ENCODE measurements around the gene TNNI3K.
A peak's percentile ranks its signal among the peaks of the same experiment; 100 is the strongest.
"Not testable (repeated sequence)": the region's sequence is repeated elsewhere in the genome, so short reads cannot be mapped to it uniquely, and the experiment has no call there.

TNNI3K gene

GRCh38 chr1:74235153-74235552, at the start of gene TNNI3K:
Gene TNNI3K (plus strand): TSS chr1:74235387. CDS start chr1:74235452, 65 bp downstream.
- no peak for DNase-seq

GRCh38 chr1:74193908-74194307, 41.3 kb upstream of the TNNI3K start:
- no peak for DNase-seq

- DNase-seq, result no peak
Measured at GRCh38 chr1:74195339-74195738, 39.8 kb upstream of the TNNI3K start.

GRCh38 chr1:74197255-74197654, 37.9 kb upstream of the TNNI3K start:
- DNase-seq, result no peak

GRCh38 chr1:74197657-74198552, 37.3 kb upstream of the TNNI3K start, which contains the start of the genes FPGT and LRRIQ3:
Gene FPGT (plus strand): TSS chr1:74198242. CDS start chr1:74198279, 37 bp downstream.
Gene LRRIQ3 (minus strand): TSS chr1:74198176. CDS start chr1:74183684, 14,492 bp downstream.
- DNase-seq, result peak; percentile 96

- DNase-seq, result no peak
Measured at GRCh38 chr1:74199504-74199903, 35.7 kb upstream of the TNNI3K start.

- no peak for DNase-seq
Measured at GRCh38 chr1:74205266-74205665, 29.9 kb upstream of the TNNI3K start.

GRCh38 chr1:74215229-74215628, 20.0 kb upstream of the TNNI3K start:
- DNase-seq, result no peak

- DNase-seq, result no peak
Measured at GRCh38 chr1:74222701-74223100, 12.5 kb upstream of the TNNI3K start.

GRCh38 chr1:74223453-74223852, 11.7 kb upstream of the TNNI3K start:
- no peak for DNase-seq

GRCh38 chr1:74236440-74236839, 1.3 kb downstream of the TNNI3K start:
- no peak for DNase-seq

- DNase-seq, result no peak
Measured at GRCh38 chr1:74237035-74237434, 1.8 kb downstream of the TNNI3K start.

GRCh38 chr1:74237787-74238186, 2.6 kb downstream of the TNNI3K start:
- no peak for DNase-seq

- DNase-seq, result no peak
Measured at GRCh38 chr1:74245168-74245772, 10.1 kb downstream of the TNNI3K start.

GRCh38 chr1:74246315-74246714, 11.1 kb downstream of the TNNI3K start:
- no peak for DNase-seq

GRCh38 chr1:74247881-74248528, 12.8 kb downstream of the TNNI3K start:
- DNase-seq, result no peak

- not testable (repeated sequence) for DNase-seq
Measured at GRCh38 chr1:74253243-74253824, 18.1 kb downstream of the TNNI3K start.

- DNase-seq, result no peak
Measured at GRCh38 chr1:74266001-74266400, 30.8 kb downstream of the TNNI3K start.

- no peak for DNase-seq
Measured at GRCh38 chr1:74271503-74271902, 36.3 kb downstream of the TNNI3K start.

GRCh38 chr1:74280642-74281396, 45.6 kb downstream of the TNNI3K start:
- no peak for DNase-seq

- DNase-seq, result no peak
Measured at GRCh38 chr1:74286414-74286813, 51.2 kb downstream of the TNNI3K start.

GRCh38 chr1:74314438-74314837, 79.3 kb downstream of the TNNI3K start:
- DNase-seq, result no peak
